Left forelimb (tissue), 1 donor: Measurements from ENCODE around the gene SLC45A1.

Experiments used
- DNase-seq: peaks from one replicate; pipeline ENCODE4 v3.0.0-alpha.2; 2018; ENCODE audit warnings: low spot score

SLC45A1 gene

GRCh38 chr1:8311068-8311718 is 6.7 kb upstream of the SLC45A1 start:
- no peak for DNase-seq

- DNase-seq = no peak
Measured at GRCh38 chr1:8312235-8313218, 5.4 kb upstream of the SLC45A1 start.

DNA sequence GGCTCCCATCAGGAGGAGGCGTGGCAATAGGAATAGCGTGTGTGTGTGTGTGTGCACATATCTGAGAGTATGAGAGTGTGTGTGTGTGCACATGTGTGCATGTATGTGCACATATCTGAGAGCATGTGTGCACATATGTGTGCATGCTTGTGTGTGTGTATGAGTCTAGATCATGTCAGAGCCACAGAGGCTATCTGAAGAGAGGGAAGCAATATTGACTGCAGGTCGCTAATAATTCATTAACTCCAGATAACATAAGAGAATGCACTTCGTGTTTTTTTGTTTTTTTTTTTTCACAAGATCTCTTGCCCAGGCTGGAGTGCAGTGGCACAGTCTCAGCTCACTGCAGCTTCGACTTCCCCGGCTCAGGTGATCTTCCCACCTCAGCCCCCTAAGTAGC is 4.7 kb upstream of the SLC45A1 start:
- DNase-seq = no peak

- peak; percentile 79 for DNase-seq
Measured at GRCh38 chr1:8314346-8315280, 3.3 kb upstream of the SLC45A1 start.

DNA sequence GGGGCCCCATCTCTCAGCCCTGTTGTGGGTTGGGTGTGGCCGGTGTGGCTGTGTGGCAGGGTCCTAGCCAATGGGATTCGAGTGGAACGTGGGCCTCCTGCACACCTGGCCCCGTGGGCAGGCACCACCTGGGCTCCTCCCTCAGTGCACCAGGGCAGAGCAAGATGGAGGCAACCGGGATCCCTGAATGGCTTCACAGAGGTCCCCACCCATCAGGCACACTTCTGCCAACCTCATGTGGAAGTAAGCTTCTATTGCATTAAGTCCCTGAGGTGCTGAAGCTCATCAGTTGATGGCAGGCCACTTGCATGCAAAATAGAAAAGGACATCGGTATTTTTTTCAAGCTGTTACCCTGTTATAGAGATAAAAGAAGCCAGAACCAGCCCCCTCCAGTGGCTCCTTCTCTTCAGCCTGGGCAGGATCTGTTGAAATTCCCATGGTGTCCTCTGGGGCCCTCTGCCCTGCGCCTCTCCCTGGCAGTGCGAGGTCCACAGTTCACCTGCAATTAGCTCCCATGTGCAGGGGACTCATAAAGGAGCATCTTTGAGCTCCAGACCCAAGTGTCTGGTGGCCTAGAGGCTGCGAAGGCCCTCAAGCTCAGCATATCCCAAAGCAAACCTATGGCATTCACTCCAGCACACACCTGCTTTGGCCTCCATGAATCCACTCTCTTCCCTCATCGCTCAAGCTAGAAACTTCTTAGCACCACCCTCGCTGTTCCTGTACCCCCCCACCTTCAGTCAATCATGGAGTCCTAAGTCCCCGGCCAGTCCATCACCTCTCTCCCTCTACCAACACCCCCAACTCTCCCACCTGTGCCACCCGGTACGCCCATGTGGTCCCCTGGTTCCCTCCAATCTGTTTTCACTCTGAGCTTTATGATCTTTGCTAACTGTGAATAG is 2.1 kb upstream of the SLC45A1 start:
- no peak for DNase-seq

DNA sequence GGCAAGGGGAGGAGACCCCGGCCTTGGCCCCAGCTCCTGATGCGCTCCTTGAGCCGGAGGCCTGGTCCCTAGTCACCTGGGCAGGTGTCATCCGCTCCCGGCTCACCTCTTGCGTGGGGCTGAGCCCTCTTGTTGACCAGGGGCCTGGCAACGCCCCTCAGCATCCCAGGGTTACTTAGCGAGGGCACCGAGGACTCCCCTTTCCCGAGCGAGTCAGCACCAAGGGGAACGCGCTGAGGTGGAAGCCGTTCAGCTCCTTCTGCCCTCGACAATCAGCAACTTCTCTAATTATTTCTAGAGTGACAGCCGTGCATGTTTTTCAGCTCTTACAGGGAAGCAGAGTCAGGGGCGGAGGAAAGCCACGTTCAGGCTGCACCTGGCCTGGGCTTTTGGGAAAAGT is 522 bp downstream of the SLC45A1 start:
- DNase-seq = no peak

GRCh38 chr1:8321612-8322011 is 3.7 kb downstream of the SLC45A1 start:
- no peak for DNase-seq

DNA sequence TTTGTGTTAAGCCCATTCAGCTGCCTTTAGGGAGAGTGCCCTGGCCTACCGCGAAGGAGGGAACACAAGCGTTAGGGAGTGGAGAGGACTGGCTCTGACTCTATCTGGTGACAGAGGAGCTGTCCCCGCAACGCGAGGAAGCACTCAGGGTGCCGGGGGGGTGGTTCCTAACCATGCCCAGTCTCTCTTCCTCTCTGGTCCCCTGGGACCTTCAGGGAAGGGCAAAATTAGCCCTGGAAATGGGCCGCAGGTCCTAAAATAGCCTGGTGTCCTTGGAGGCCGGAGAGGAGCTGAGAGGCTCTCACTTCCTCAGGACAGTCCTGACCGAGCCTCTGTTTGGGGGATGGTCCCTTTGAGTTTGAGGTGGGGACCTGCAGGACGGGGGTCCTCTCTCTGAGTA is 5.8 kb downstream of the SLC45A1 start:
- DNase-seq = no peak

GRCh38 chr1:8324176-8324810 is 6.4 kb downstream of the SLC45A1 start:
- no peak for DNase-seq

DNA sequence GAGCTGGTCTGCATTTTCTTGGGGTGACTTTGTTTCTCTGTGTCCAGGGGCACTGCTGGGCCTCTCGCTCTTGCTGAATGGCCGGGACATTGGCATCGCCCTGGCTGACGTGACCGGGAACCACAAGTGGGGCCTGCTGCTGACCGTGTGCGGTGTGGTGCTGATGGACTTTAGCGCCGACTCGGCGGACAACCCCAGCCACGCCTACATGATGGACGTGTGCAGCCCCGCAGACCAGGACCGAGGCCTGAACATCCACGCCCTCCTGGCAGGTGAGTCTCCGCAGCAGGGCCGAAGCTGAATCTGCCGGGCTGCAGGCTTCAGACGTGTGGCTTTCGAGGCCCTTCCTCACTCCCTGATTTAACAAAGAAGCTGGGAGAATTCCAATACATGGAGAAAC is 7.9 kb downstream of the SLC45A1 start:
- no peak for DNase-seq

DNA sequence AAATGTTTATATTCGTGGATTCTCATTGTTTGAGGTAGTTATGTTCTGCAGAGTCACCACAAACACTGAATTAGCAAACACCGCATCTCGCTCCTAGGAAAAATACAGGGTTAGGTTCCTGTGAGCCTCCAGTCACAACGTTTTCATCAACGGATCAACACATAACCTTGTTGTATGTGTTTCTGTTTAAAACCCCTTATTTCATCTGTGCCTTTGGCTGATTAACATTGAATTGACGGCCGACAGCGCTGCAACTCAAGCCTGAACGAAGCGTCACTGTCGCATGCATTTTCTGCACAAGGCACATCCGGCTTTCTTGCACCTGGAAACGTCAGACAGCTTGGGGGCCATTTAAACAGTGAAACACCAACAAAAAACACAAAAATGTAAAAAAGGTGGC is 8.4 kb downstream of the SLC45A1 start:
- no peak for DNase-seq

GRCh38 chr1:8328271-8328670 is 10.4 kb downstream of the SLC45A1 start:
- no peak for DNase-seq

- DNase-seq = no peak
Measured at GRCh38 chr1:8329439-8329838, 11.5 kb downstream of the SLC45A1 start.

GRCh38 chr1:8329858-8330257 is 11.9 kb downstream of the SLC45A1 start:
- DNase-seq = no peak

GRCh38 chr1:8330271-8331125 is 12.6 kb downstream of the SLC45A1 start:
- DNase-seq = no peak

- DNase-seq = no peak
Measured at GRCh38 chr1:8332806-8333205, 14.9 kb downstream of the SLC45A1 start.

GRCh38 chr1:8333246-8333987 is 15.5 kb downstream of the SLC45A1 start:
- no peak for DNase-seq

- DNase-seq = no peak
Measured at GRCh38 chr1:8334106-8334851, 16.4 kb downstream of the SLC45A1 start.
